ENCODE data around the gene CCDC136.

- TF ChIP-seq CTCF (optimal IDR thresholded peaks at IDR 0.05 in 1 of 3, IDR thresholded peaks at IDR 0.05 in 1 of 3, conservative IDR thresholded peaks at IDR 0.05 in 1 of 3; ENCODE audit: extremely low read depth in 1 of 3, insufficient read depth in 2 of 3, low read length in 3 of 3) (no peak), EZH2 (IDR thresholded peaks at IDR 0.05; ENCODE audit: low read length) (no peak)
Observed at GRCh38 chr7:128847721-128848211, 56.0 kb downstream of the CCDC136 start.

Data from keratinocyte (primary cell).